ENCODE measurements around the gene TRH.

GRCh38 chr3:129992781-129993180 lies 18.3 kb downstream of the TRH start:
- TF ChIP-seq POLR2AphosphoS5 (IDR thresholded peaks at IDR 0.05) (no peak), CTCF (IDR thresholded peaks at IDR 0.05) (peak in 1 of 6 experiments; percentile 10)

All from upper lobe of left lung (tissue), 4 donors.